GM19351 (cell line): ENCODE data around the gene RUFY4.
A peak's percentile ranks its signal among the peaks of the same experiment; 100 is the strongest.
"Not testable (repeated sequence)": the region's sequence is repeated elsewhere in the genome, so short reads cannot be mapped to it uniquely, and the experiment has no call there.

ENCODE experiments used
- ATAC-seq: cut with Tn5 transposase; IDR thresholded peaks from one replicate; pipeline ENCODE4 v1.9.1; 2021; ENCODE audit warnings: mild to moderate bottlenecking, moderate library complexity; ENCODE audit not compliant: unreplicated experiment

RUFY4 gene

GRCh38 chr2:218030409-218031195 lies 38.5 kb upstream of the RUFY4 start:
- no peak for ATAC-seq

- ATAC-seq: no peak
These were observed 37.8 kb upstream of the RUFY4 start for GRCh38 chr2:218031261-218031660.

- no peak for ATAC-seq
These were observed 37.2 kb upstream of the RUFY4 start for GRCh38 chr2:218031771-218032257.

- no peak for ATAC-seq
These were observed 36.5 kb upstream of the RUFY4 start for GRCh38 chr2:218032336-218033171.

- ATAC-seq: no peak
These were observed 35.9 kb upstream of the RUFY4 start for GRCh38 chr2:218033208-218033589.

- no peak for ATAC-seq
These were observed 35.2 kb upstream of the RUFY4 start for GRCh38 chr2:218033590-218034496.

GRCh38 chr2:218034497-218035213 lies 34.4 kb upstream of the RUFY4 start:
- peak; percentile 90 for ATAC-seq

GRCh38 chr2:218035463-218036100 lies 33.5 kb upstream of the RUFY4 start:
- no peak for ATAC-seq

GRCh38 chr2:218036371-218036770 lies 32.7 kb upstream of the RUFY4 start:
- ATAC-seq: no peak

- no peak for ATAC-seq
These were observed 29.9 kb upstream of the RUFY4 start for GRCh38 chr2:218039171-218039570.

- no peak for ATAC-seq
These were observed 28.2 kb upstream of the RUFY4 start for GRCh38 chr2:218040883-218041282.

GRCh38 chr2:218041302-218042168 lies 27.5 kb upstream of the RUFY4 start:
- no peak for ATAC-seq

- no peak for ATAC-seq
These were observed 26.0 kb upstream of the RUFY4 start for GRCh38 chr2:218043100-218043499.

- no peak for ATAC-seq
These were observed 25.3 kb upstream of the RUFY4 start for GRCh38 chr2:218043701-218044109.

GRCh38 chr2:218044599-218044998 lies 24.5 kb upstream of the RUFY4 start:
- ATAC-seq: not testable (repeated sequence)

GRCh38 chr2:218046238-218046637 lies 22.8 kb upstream of the RUFY4 start:
- peak; percentile 68 for ATAC-seq

GRCh38 chr2:218047536-218048225 lies 21.4 kb upstream of the RUFY4 start:
- ATAC-seq: no peak

- ATAC-seq: no peak
These were observed 17.1 kb upstream of the RUFY4 start for GRCh38 chr2:218051903-218052302.
